Measurements from ENCODE around the gene EFNA5.

DNA sequence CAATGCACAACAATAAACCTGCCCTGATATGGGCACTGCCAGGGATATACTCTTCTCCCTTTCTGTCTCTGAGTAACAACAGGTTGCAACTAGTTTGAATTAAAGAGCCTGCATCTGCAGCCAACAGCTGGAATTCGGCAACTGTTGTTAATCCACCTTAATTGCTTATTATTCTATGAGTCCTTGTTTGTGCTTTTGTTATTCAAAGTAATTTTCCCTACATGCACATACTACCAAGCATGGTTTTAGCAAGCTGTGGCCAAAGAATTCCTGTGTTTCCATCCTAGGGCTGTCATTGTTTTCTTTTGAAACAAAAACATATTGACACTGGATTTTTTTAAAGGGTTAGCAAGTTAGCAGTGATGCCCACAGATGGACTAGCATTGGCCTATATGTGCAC is 171.5 kb downstream of the EFNA5 start:
- TF ChIP-seq POLR2A (IDR thresholded peaks at IDR 0.05; ENCODE audit: borderline replicate concordance, extremely low read depth, insufficient read depth, insufficient read length) (no peak), CTCF (IDR thresholded peaks at IDR 0.05 in 2 of 3, conservative IDR thresholded peaks at IDR 0.05 in 1 of 3; ENCODE audit: borderline replicate concordance in 1 of 3, insufficient read depth in 1 of 3, low read depth in 2 of 3, low read length in 2 of 3) (no peak), ZNF274 (IDR thresholded peaks at IDR 0.05; ENCODE audit: low read depth, low read length) (no peak), SP1 (IDR thresholded peaks at IDR 0.05; ENCODE audit: low read depth) (no peak), EZH2phosphoT487 (IDR thresholded peaks at IDR 0.05; ENCODE audit: borderline replicate concordance) (no peak)
